HepG2 (cell line): ENCODE results near the gene CAPN10. TPM values are rescaled to one million over a fixed set of nuclear protein-coding genes. Genes with fewer than 3 reads are reported as not detected.

Source experiments
- ARNT2 ChIP-seq: sonication (generic); formaldehyde crosslinking; IDR thresholded peaks from 2 replicates; pipeline ENCODE4 v1.8.0; 2022; ENCODE audit warnings: mild to moderate bottlenecking, low read depth, missing genetic modification reagents, moderate library complexity
- ATM ChIP-seq: fragments of 450-650 bp; IDR thresholded peaks from 2 replicates; pipeline ENCODE4 v1.7.1; 2017; ENCODE audit warnings: mild to moderate bottlenecking, borderline replicate concordance
- EED ChIP-seq: sonication (generic); formaldehyde crosslinking; IDR thresholded peaks from 2 replicates; pipeline ENCODE4 v1.5.0; 2020; ENCODE audit warnings: mild to moderate bottlenecking, missing genetic modification reagents
- ELK4 ChIP-seq: sonication (generic); formaldehyde crosslinking; IDR thresholded peaks from 2 replicates; pipeline ENCODE4 v1.9.0; 2021; ENCODE audit warnings: missing genetic modification reagents, borderline replicate concordance
- ERF ChIP-seq: IDR thresholded peaks from 2 replicates; pipeline ENCODE4 v1.6.1; 2018; ENCODE audit warnings: missing biosample characterization, missing genetic modification reagents
- HOXA5 ChIP-seq: sonication (generic); formaldehyde crosslinking; IDR thresholded peaks from 2 replicates; pipeline ENCODE4 v1.4.0; 2020; ENCODE audit warnings: missing genetic modification reagents
- IKZF5 ChIP-seq: IDR thresholded peaks from 2 replicates; pipeline ENCODE4 v1.6.1; 2018; ENCODE audit warnings: missing genetic modification reagents, mild to moderate bottlenecking, missing compliant biosample characterization
- PRDM15 ChIP-seq: sonication (generic); formaldehyde crosslinking; IDR thresholded peaks from 2 replicates; pipeline ENCODE4 v1.4.0; 2020; ENCODE audit warnings: missing genetic modification reagents
- THAP8 ChIP-seq: sonication (generic); formaldehyde crosslinking; IDR thresholded peaks from 2 replicates; pipeline ENCODE4 v1.5.1; 2020; ENCODE audit warnings: missing genetic modification reagents, mild to moderate bottlenecking, borderline replicate concordance
- ZFYVE20 ChIP-seq: sonication (generic); formaldehyde crosslinking; IDR thresholded peaks from 2 replicates; pipeline ENCODE4 v1.8.0; 2023; ENCODE audit warnings: low read depth, mild to moderate bottlenecking, moderate library complexity, missing genetic modification reagents, borderline replicate concordance
- ZIK1 ChIP-seq: sonication (generic); formaldehyde crosslinking; IDR thresholded peaks from 2 replicates; pipeline ENCODE4 v1.5.0; 2020; ENCODE audit warnings: mild to moderate bottlenecking, low read depth, missing genetic modification reagents, borderline replicate concordance
- ZNF274 ChIP-seq: sonication (generic); formaldehyde crosslinking; IDR thresholded peaks from 2 replicates; pipeline ENCODE4 v1.5.1; 2020; ENCODE audit warnings: mild to moderate bottlenecking, missing genetic modification reagents
- ZNF414 ChIP-seq: sonication (generic); formaldehyde crosslinking; IDR thresholded peaks from 2 replicates; pipeline ENCODE4 v1.5.0; 2020; ENCODE audit warnings: missing genetic modification reagents
- ZNF570 ChIP-seq: sonication (generic); formaldehyde crosslinking; IDR thresholded peaks from 2 replicates; pipeline ENCODE4 v1.4.0; 2020; ENCODE audit warnings: mild to moderate bottlenecking, missing genetic modification reagents, borderline replicate concordance
- ZNF609 ChIP-seq: sonication (generic); formaldehyde crosslinking; IDR thresholded peaks from 2 replicates; pipeline ENCODE4 v1.4.0; 2020; ENCODE audit warnings: mild to moderate bottlenecking, missing genetic modification reagents, borderline replicate concordance
- ZSCAN22 ChIP-seq: sonication (generic); formaldehyde crosslinking; IDR thresholded peaks from 2 replicates; pipeline ENCODE4 v1.4.0; 2020; ENCODE audit warnings: mild to moderate bottlenecking, missing genetic modification reagents
- polyA plus RNA-seq, 8 experiments: library from polyadenylated mRNA; depleted of rRNA in 3 of 8; stranded (reverse) in 7 of 8; unstranded in 1 of 8; fragments of >200 nt; fragmentation: Illumina TruSeq in 4 of 8; extraction: Trizol in 4 of 8; gene quantifications; 2 replicates each; pipeline versions ENCODE4 v1.2.1 to v1.2.3, GENCODE V29; 2011 to 2016; ENCODE audit warnings: low read depth in 4 of 8, missing spikeins in 1 of 8, mixed read lengths in 1 of 8; ENCODE audit not compliant: insufficient read depth in 1 of 8
- total RNA-seq, 5 experiments: library from RNA; depleted of rRNA; stranded (reverse); fragments of >200 nt; fragmentation: Illumina TruSeq; extraction: Trizol; gene quantifications; 2 replicates each; pipeline ENCODE4 v1.2.3, GENCODE V29; 2016; ENCODE audit warnings: low read depth in 1 of 5

Gene CAPN10
- total and polyA plus RNA-seq, 2 of the 13 experiments (the other 11 are each of a cell fraction or from before 2014, with no cell fraction given), result 27.6 to 32.4 TPM

- TF ChIP-seq ELK4 (CRISPR knock-in tag) (0 out of 2 replicates have a peak, but pooled peaks have one; percentile 3), EED (CRISPR knock-in tag) (peak; percentile 80; the same call in 1 of the 2 replicates), HOXA5 (peak; percentile 74; the same call in 1 of the 2 replicates), ZIK1 (CRISPR knock-in tag) (no peak), ARNT2 (CRISPR knock-in tag) (no peak), IKZF5 (CRISPR knock-in tag) (peak; percentile 34; the same call in 1 of the 2 replicates), PRDM15 (peak; percentile 44), ZNF609 (CRISPR knock-in tag) (peak; percentile 45; the same call in 1 of the 2 replicates), ATM (no peak), ZFYVE20 (0 out of 2 replicates have a peak, but pooled peaks have one; percentile 84), THAP8 (CRISPR knock-in tag) (no peak; the same call in 1 of the 2 replicates), ZNF274 (CRISPR knock-in tag) (0 out of 2 replicates have a peak, but pooled peaks have one; percentile 66), ZSCAN22 (CRISPR knock-in tag) (peak; percentile 1; the same call in 1 of the 2 replicates), ERF (CRISPR knock-in tag) (no peak; the same call in 1 of the 2 replicates), ZNF570 (CRISPR knock-in tag) (no peak), ZNF414 (CRISPR knock-in tag) (no peak)
Measured at GRCh38 chr2:240560084-240560479, 26.5 kb upstream of the CAPN10 start, which contains the start of gene DUSP28 (continued).
